CD8-positive, alpha-beta memory T cell (primary cell): ENCODE data around the gene PPP1R12B. TPM values are rescaled to one million over a fixed set of nuclear protein-coding genes. Genes with fewer than 3 reads are reported as not detected.

Experiments
- CTCF ChIA-PET: fragments of 350-600 bp; sonication (Branson Sonifier 250); formaldehyde crosslinking; loops from one replicate; lab custom pipeline; 2021; ENCODE audit warnings: antibody characterized with exemption; lab: Charles Lee
- POLR2A ChIA-PET: fragments of 350-600 bp; sonication (Branson Sonifier 250); formaldehyde crosslinking; loops from one replicate; lab custom pipeline; 2021; ENCODE audit warnings: antibody characterized with exemption; lab: Charles Lee
- DNase-seq, 5 donors: peaks; one replicate each; pipeline versions ENCODE4 v3.0.0 to v3.0.0-alpha.2; 2020 to 2022; ENCODE audit warnings: mixed read lengths in 1 of 5
- H3K27ac ChIP-seq: one replicate; pipeline ENCODE4 v1.7.0; 2013; ENCODE audit warnings: low read depth, mild to moderate bottlenecking, low read length, moderate library complexity
- H3K27me3 ChIP-seq: 2 replicates; pipeline ENCODE4 v1.7.0; 2013; ENCODE audit warnings: low read length, mild to moderate bottlenecking; ENCODE audit not compliant: insufficient read depth, poor library complexity, severe bottlenecking
- H3K36me3 ChIP-seq: 2 replicates; pipeline ENCODE4 v1.7.0; 2013; ENCODE audit warnings: mild to moderate bottlenecking, low read length, moderate library complexity; ENCODE audit not compliant: insufficient read depth
- H3K4me1 ChIP-seq: 2 replicates; pipeline ENCODE4 v1.7.0; 2013; ENCODE audit warnings: mild to moderate bottlenecking, low read length, moderate library complexity; ENCODE audit not compliant: insufficient read depth
- H3K4me3 ChIP-seq: 2 replicates; pipeline ENCODE4 v1.7.0; 2013; ENCODE audit warnings: mild to moderate bottlenecking, low read length
- H3K9me3 ChIP-seq: 2 replicates; pipeline ENCODE4 v1.7.0; 2013; ENCODE audit warnings: mild to moderate bottlenecking, low read length
- H3K27ac Mint-ChIP-seq, 8 donors: one replicate each; pipeline ENCODE4 v1.8.0; 2020 to 2021; ENCODE audit warnings: mixed read lengths in 8 of 8, mild to moderate bottlenecking in 6 of 8, inconsistent platforms in 3 of 8, moderate library complexity in 3 of 8
- H3K27me3 Mint-ChIP-seq, 2 donors: one replicate each; pipeline ENCODE4 v1.8.0; 2020 to 2021; ENCODE audit warnings: mixed read lengths in 2 of 2, mild to moderate bottlenecking in 1 of 2, moderate library complexity in 1 of 2
- H3K36me3 Mint-ChIP-seq, 3 donors: one replicate each; pipeline ENCODE4 v1.8.0; 2020 to 2021; ENCODE audit warnings: mixed read lengths in 3 of 3, inconsistent platforms in 1 of 3, mild to moderate bottlenecking in 1 of 3
- H3K4me1 Mint-ChIP-seq, 3 donors: one replicate each; pipeline ENCODE4 v1.8.0; 2020 to 2021; ENCODE audit warnings: mixed read lengths in 3 of 3, inconsistent platforms in 1 of 3, mild to moderate bottlenecking in 1 of 3
- H3K4me3 Mint-ChIP-seq, 7 donors: one replicate each; pipeline ENCODE4 v1.8.0; 2020 to 2021; ENCODE audit warnings: mixed read lengths in 7 of 7, mild to moderate bottlenecking in 6 of 7, moderate library complexity in 4 of 7, inconsistent platforms in 2 of 7
- H3K9me3 Mint-ChIP-seq, 5 donors: one replicate each; pipeline ENCODE4 v1.8.0; 2020 to 2022; ENCODE audit warnings: mixed read lengths in 5 of 5, mild to moderate bottlenecking in 3 of 5, moderate library complexity in 2 of 5, inconsistent platforms in 1 of 5
- polyA plus RNA-seq: library from polyadenylated mRNA; unstranded; fragments of 300-500 nt; fragmentation: Illumina TruSeq; gene quantifications from one replicate; pipeline ENCODE4 v1.2.3, GENCODE V29; 2021
- total RNA-seq, 2 experiments: library from RNA; stranded (reverse); gene quantifications; one replicate each; pipeline ENCODE4 v1.2.3, GENCODE V29; 2021

The PPP1R12B gene
- total and polyA plus RNA-seq, 3 experiments from 2014 or later = 11.7 to 13.1 (median 11.9) TPM

DNA sequence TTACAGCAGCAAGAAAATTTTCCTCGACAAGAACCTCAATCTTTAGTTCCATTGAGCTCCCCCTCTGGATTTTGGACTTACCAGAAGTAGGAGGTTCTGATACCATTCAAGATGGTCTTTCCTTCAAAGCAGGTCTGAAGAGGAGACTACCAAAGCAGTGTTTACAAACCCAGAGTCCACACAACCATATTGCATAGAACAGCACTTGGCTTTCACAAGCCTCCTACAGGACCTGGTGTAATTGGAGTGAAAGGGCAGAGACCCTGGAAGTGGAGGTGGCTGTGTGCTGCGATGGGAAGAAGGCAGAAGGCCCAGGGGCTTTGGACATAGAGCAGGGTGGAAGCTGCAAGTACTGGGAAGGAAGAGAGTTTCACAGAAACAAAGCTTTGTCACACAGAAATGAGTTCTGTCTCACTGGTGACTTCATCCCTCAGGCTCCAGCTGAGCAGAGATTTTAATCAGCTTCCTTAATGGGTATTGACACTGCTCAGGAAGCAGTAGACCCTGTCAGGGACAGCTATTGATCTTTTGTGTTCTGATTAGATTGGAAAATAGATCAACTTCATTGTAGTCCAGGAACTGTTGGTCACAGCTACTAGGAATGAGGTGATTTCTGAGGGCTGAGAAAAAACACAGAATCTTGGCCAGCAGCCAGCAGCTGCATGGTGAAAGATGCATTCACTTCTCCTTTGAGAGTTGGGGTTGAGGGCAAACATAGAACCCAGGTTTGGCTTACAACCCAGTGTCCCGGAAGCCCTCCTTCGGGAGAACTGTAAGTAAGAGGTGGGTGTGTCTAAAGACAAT is 237.7 kb downstream of the PPP1R12B start:
- H3K4me3 ChIP-seq = no peak overlapping the region
- H3K27ac Mint-ChIP-seq = no peak overlapping the region
- no peaks in the 10 kb centered on the region for H3K4me1 Mint-ChIP-seq
- H3K27ac ChIP-seq = no peak overlapping the region
- H3K4me1 ChIP-seq = no peaks in the 10 kb centered on the region
- H3K27me3 ChIP-seq = no peaks in the 10 kb centered on the region
- ChIA-PET POLR2A (no interaction called here), CTCF (interaction anchor here (1.1 to 1.3 kb wide), 2 partner anchors 11 to 14 kb away, joined by 3 to 5 read pairs; no protein-coding TSS in a partner anchor)
- peaks cover under 1 to 24% (median 13%) of the 10 kb centered on the region in 3 donors for H3K36me3 Mint-ChIP-seq
- no peaks in the 10 kb centered on the region for H3K36me3 ChIP-seq
- no peak overlapping the region for H3K4me3 Mint-ChIP-seq
- no peaks in the 10 kb centered on the region for H3K27me3 Mint-ChIP-seq
- no peaks in the 10 kb centered on the region for H3K9me3 ChIP-seq
- no peak for DNase-seq
- H3K9me3 Mint-ChIP-seq = no peaks in the 10 kb centered on the region

DNA sequence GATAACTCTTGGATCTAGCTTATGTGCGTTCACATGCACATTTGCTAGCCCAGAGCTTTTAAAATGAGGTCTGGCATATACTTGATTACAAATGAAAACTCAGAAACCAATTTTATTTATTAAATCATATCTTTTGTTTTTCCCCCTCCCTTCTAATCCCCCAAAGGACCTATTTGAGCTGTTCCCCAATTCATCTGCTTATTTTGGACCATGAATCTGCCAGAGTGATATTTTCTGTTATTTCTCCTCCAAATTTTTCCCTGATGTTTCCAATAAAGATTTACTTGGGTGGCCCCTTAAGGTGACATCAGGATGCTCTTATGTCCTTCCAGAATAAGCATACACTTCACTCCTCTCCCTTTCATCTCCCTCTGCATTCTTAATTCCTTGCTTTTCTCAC is 238.4 kb downstream of the PPP1R12B start:
- Mint-ChIP-seq H3K27me3 (no peaks in the 10 kb centered on the region), H3K4me1 (no peaks in the 10 kb centered on the region), H3K4me3 (no peak overlapping the region), H3K27ac (no peak overlapping the region), H3K36me3 (peaks cover 0 to 18% (median 10%) of the 10 kb centered on the region in 3 donors), H3K9me3 (no peaks in the 10 kb centered on the region)
- H3K36me3 ChIP-seq = no peaks in the 10 kb centered on the region
- ChIA-PET POLR2A (no interaction called here), CTCF (interaction anchor here (1.3 kb wide), 1 partner anchor 12 kb away, joined by 3 read pairs; no protein-coding TSS in a partner anchor)
- H3K9me3 ChIP-seq = no peaks in the 10 kb centered on the region
- no peak overlapping the region for H3K4me3 ChIP-seq
- no peak overlapping the region for H3K27ac ChIP-seq
- H3K27me3 ChIP-seq = no peaks in the 10 kb centered on the region
- no peaks in the 10 kb centered on the region for H3K4me1 ChIP-seq
- DNase-seq = no peak

DNA sequence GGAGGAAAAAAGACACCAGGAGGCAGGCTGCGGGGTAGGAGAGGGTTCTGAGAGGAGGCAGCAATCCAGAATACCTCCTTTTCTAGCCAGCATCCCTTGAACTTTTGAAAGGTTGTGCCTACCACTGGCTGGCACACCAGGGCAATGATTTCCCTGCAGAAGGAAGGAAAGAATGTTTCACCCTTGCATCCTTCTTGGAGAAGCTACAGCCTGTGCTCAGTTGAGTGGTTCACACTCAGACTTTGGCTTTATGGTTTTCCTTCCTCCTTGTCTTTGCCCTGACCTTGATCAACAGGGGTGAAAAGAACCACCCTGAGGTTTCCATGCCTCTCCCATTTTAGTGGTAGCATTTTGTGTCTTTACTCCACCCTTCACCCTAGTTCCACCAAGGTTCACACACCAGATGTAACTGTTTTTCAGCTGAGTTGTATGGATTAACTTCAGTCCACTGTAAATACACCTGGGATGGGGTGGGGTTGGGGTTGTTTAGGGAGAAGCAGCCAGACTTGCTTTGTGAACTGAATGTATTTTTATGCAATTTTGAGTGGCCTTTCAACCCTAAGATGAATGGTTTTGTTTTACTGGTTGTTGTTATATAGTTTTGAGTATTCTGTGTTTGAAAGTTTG is 239.5 kb downstream of the PPP1R12B start:
- no peak overlapping the region for H3K27ac Mint-ChIP-seq

DNA sequence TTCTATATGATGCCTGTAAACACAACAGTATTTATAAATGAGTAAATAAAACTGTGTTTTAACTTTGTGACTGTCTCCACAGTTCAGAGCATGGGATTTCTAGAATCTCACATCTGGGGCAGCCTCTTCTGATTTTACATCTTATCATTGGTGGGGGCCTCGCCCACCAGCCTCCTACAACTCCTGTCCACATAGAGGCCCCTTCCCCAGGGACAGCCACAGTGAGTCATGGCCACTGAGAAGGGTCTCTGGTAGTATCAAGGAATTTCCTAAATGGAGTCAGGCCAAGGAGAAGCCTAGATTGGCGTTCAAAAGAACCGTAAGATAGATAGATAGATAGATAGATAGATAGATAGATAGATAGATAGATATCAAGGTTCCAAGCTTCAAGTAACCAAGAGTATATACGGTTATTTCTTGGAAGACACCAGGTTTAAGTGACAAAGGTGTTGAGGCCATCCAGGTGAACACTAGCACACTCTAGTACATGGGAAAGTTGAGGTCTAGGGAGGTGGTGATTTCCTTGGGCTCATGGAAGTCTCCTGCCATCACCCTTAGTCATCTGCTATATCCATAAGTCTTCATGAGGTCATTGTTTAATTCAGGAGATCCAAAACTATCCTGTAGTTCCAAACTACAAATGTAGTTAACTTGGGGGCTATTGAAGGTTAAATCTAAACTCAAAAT is 240.1 kb downstream of the PPP1R12B start:
- ChIA-PET POLR2A (no interaction called here), CTCF (interaction anchor here (1.4 kb wide), 1 partner anchor 19 kb away, joined by 3 read pairs; no protein-coding TSS in a partner anchor)
- Mint-ChIP-seq H3K9me3 (no peaks in the 10 kb centered on the region), H3K4me3 (no peak overlapping the region), H3K36me3 (peaks cover 0 to 8% (median 7%) of the 10 kb centered on the region in 3 donors), H3K4me1 (no peaks in the 10 kb centered on the region), H3K27me3 (no peaks in the 10 kb centered on the region), H3K27ac (peak overlapping the region in 1 of 8 donors; percentile 23)
- no peaks in the 10 kb centered on the region for H3K36me3 ChIP-seq
- H3K27ac ChIP-seq = no peak overlapping the region
- no peak for DNase-seq
- no peak overlapping the region for H3K4me3 ChIP-seq
- no peaks in the 10 kb centered on the region for H3K9me3 ChIP-seq
- H3K27me3 ChIP-seq = no peaks in the 10 kb centered on the region
- no peaks in the 10 kb centered on the region for H3K4me1 ChIP-seq

More for the DNA sequence above, 239.5 kb downstream of the PPP1R12B start:
- H3K4me1 ChIP-seq = no peaks in the 10 kb centered on the region
- Mint-ChIP-seq H3K36me3 (peaks cover 0 to 11% (median 7%) of the 10 kb centered on the region in 3 donors), H3K4me1 (no peaks in the 10 kb centered on the region), H3K27me3 (no peaks in the 10 kb centered on the region), H3K4me3 (no peak overlapping the region), H3K9me3 (no peaks in the 10 kb centered on the region)
- CTCF ChIA-PET = no interaction called here
- no peaks in the 10 kb centered on the region for H3K9me3 ChIP-seq
- no peaks in the 10 kb centered on the region for H3K27me3 ChIP-seq
- no peak overlapping the region for H3K4me3 ChIP-seq
- no peaks in the 10 kb centered on the region for H3K36me3 ChIP-seq
- POLR2A ChIA-PET = no interaction called here
- DNase-seq = no peak
- no peak overlapping the region for H3K27ac ChIP-seq

DNA sequence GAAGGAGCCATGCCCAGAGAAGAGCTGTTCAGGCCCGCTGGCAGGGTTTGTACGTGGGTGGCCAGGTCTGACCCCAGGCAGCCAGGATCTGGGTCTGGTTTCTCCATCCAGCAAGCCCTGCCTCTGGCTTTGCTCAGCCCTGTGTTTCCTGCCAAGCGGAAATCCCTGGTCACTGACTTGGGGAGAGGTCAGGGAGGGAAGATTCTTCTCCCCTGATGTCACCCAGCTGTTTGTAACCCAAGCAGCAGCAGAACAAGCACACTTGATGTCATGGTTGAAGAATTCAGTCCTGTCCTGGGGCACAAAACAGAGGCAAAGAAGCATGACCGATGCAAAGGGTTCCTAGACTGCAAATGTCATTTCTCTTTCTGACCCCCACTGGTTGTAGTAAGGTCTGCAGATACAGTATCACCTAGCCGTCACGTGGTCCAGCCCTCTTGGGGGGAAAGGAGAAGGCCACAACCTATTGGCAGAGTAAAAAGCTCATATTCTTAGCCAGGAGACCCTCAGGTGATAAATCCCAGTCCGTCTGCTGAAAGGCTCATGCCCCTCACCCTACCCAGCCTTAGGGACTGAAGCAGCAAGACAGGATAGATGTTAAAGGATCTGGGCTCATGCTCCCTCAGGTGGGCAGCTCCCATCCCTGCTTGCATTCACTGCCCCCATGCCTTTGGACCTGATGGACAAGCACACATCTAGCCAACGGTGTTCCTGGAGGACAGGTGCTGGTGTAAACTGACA is 240.9 kb downstream of the PPP1R12B start:
- DNase-seq = no peak
- Mint-ChIP-seq H3K4me1 (no peaks in the 10 kb centered on the region), H3K9me3 (no peaks in the 10 kb centered on the region), H3K27me3 (no peaks in the 10 kb centered on the region), H3K36me3 (peaks cover 0 to 4% (median 3%) of the 10 kb centered on the region in 3 donors), H3K4me3 (no peak overlapping the region), H3K27ac (peak overlapping the region in 1 of 8 donors; percentile 23)
- Histone ChIP-seq H3K4me3 (no peak overlapping the region), H3K36me3 (no peaks in the 10 kb centered on the region), H3K27ac (no peak overlapping the region), H3K9me3 (no peaks in the 10 kb centered on the region), H3K27me3 (no peaks in the 10 kb centered on the region), H3K4me1 (no peaks in the 10 kb centered on the region)
- ChIA-PET POLR2A (no interaction called here), CTCF (interaction anchor here (1.4 kb wide), 1 partner anchor 18 kb away, joined by 3 read pairs; no protein-coding TSS in a partner anchor)

- Mint-ChIP-seq H3K36me3 (peaks cover 0 to 6% (median 0%) of the 10 kb centered on the region in 3 donors), H3K27ac (no peak overlapping the region), H3K9me3 (no peaks in the 10 kb centered on the region), H3K27me3 (no peaks in the 10 kb centered on the region), H3K4me1 (no peaks in the 10 kb centered on the region), H3K4me3 (no peak overlapping the region)
- ChIA-PET POLR2A (no interaction called here), CTCF (interaction anchor here (1.4 kb wide), 1 partner anchor 17 kb away, joined by 3 read pairs; no protein-coding TSS in a partner anchor)
- H3K4me1 ChIP-seq = no peaks in the 10 kb centered on the region
- DNase-seq = no peak
- H3K27me3 ChIP-seq = no peaks in the 10 kb centered on the region
- H3K27ac ChIP-seq = no peak overlapping the region
- H3K36me3 ChIP-seq = no peaks in the 10 kb centered on the region
- no peak overlapping the region for H3K4me3 ChIP-seq
- no peaks in the 10 kb centered on the region for H3K9me3 ChIP-seq
Measured at GRCh38 chr1:202590126-202590525, 241.6 kb downstream of the PPP1R12B start.

DNA sequence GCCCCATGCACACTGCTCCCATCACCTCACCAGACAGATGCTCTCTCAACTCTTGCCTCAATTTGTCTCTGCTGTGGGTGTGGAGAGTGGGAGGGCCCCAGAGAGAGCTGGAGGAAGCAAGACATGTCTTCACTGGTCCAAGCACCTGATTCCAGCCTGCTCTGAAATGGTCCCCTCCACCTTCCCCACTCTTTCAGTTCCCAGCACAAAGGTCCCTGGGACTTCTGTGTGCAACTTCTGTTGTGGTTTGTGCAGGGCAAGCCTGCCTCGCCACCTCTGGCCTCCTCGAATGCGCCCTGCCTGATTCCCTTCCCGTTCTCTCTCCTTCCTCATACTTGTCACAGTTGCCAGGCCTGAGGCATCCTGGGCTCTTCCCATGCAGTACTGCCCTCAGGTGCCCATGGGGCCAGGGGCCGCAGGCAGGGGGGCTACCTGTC is 242.5 kb downstream of the PPP1R12B start:
- H3K4me1 Mint-ChIP-seq = no peaks in the 10 kb centered on the region
- H3K36me3 Mint-ChIP-seq = peaks cover 0 to 6% (median 0%) of the 10 kb centered on the region in 3 donors
- DNase-seq = no peak
- Histone ChIP-seq H3K27ac (no peak overlapping the region), H3K36me3 (no peaks in the 10 kb centered on the region), H3K4me3 (no peak overlapping the region), H3K27me3 (no peaks in the 10 kb centered on the region), H3K4me1 (no peaks in the 10 kb centered on the region), H3K9me3 (no peaks in the 10 kb centered on the region)
- no peak overlapping the region for H3K27ac Mint-ChIP-seq
- no peak overlapping the region for H3K4me3 Mint-ChIP-seq
- CTCF ChIA-PET = no interaction called here
- H3K9me3 Mint-ChIP-seq = no peaks in the 10 kb centered on the region
- H3K27me3 Mint-ChIP-seq = no peaks in the 10 kb centered on the region
- POLR2A ChIA-PET = no interaction called here
